Mucosa of gallbladder (tissue), 1 donor: ENCODE data around the gene CLDN6. TPM values are rescaled to one million over a fixed set of nuclear protein-coding genes. Genes with fewer than 3 reads are reported as not detected.
"Not testable (repeated sequence)": the region's sequence is repeated elsewhere in the genome, so short reads cannot be mapped to it uniquely, and the experiment has no call there.

Experiments used
- DNase-seq: peaks from one replicate; pipeline ENCODE4 v3.0.0-alpha.2; 2020; ENCODE audit warnings: low spot score
- total RNA-seq: library from RNA; stranded (reverse); gene quantifications from one replicate; pipeline ENCODE4 v1.2.1, GENCODE V29; 2021
- donor health status: DM: no; HTN: no; CAD: no.

CLDN6 gene, protein sequence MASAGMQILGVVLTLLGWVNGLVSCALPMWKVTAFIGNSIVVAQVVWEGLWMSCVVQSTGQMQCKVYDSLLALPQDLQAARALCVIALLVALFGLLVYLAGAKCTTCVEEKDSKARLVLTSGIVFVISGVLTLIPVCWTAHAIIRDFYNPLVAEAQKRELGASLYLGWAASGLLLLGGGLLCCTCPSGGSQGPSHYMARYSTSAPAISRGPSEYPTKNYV
- 1.1 TPM for total RNA-seq

DNA sequence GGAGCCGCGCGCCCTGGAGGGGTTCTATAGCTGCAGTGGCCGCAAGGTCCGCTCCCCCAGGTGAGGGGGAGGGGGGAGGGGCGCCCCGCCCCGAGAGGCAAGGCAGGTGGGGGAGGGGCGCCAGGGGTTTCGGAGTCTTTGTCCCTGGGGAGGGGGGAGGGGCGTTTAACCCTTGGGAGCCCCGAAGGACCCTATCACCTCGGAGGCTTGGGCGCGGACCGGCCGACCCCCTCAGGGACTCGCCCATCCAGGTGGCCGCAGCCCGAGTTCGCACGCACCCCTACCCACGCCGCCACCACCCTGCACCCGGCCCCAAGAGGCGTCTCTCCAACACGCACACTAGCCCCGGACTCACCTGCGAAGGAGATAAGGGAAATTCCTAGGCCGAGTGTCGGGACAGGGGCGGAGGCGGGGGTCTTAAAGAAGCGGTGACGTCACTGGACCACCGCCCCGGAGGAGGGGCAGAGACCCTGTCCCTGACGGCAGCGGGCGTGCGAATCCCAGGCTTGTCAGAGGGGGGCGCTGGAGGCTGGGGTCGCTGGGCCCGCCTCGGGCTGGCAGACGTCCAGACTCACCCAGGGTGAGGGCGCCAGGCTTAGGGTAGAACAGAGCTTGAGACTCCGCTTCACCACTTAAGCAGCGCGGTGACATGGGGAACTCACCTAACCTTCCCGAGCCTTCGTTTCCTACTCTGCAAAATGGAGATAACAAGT, at the start of gene CLDN6:
Gene CLDN6 (minus strand): TSS at position 390 of the 713 bp plus-strand sequence. CDS start 2,162 bp downstream, outside the sequence.
- DNase-seq: no peak

- DNase-seq: no peak
Measured at GRCh38 chr16:3066440-3066748, 48.4 kb upstream of the CLDN6 start.

GRCh38 chr16:3065742-3066439, 47.9 kb upstream of the CLDN6 start:
- no peak for DNase-seq

DNA sequence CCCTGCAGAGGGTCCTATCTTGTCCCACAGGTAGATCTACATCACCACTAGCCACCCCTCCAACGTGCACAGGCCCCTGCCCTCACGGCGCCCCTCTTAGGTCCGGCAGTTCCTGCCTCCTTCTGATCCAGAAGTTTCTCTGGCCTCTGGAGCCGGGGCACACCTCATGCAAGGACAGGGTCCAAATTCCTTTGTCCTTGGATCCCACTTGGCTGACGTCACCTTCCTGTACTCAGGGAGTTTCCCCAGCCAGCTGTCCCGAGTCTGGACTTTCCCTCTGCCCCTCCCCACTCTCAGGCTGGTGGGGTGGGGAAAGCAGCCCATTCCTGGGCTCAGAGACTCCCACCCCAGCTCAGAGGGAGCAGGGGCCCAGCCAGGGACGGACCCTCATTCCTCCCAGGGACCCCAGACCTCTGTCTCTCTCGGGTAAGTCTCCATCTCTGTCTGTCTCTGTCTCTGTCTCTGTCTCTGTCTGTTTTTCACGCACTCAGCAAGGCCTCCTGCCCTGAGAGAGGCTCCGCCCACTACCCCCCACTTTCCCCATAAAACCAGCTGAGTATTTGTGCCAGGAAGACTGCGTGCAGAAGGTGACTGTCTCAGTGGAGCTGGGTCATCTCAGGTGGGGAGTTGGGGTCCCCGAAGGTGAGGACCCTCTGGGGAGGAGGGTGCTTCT, 47.2 kb upstream of the CLDN6 start, which contains the start of gene IL32:
Gene IL32 (plus strand): TSS at position 572 of the 673 bp plus-strand sequence. CDS start 172 bp downstream, outside the sequence.
- DNase-seq: peak; percentile 89

- no peak for DNase-seq
Measured at GRCh38 chr16:3063625-3064386, 45.8 kb upstream of the CLDN6 start.

DNA sequence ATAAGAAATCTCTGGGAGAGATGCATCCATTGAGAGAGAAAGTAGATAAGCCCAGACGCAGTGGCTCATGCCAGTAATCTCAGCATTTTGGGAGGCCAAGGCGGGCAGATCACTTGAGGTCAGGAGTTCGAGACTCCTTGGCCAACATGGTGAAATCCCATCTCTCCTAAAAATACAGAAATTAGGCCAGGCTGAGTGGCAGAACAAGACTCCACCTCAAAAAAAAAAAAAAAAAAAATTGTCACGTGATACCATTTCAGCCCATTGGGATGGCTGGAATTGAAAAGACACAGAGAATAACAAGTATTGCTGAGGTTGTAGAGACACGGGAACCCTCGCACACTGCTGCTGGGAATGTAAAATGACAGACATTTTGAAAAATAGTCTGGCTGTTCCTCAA, 44.6 kb upstream of the CLDN6 start:
- no peak for DNase-seq

- DNase-seq: no peak
Measured at GRCh38 chr16:3060339-3061127, 42.5 kb upstream of the CLDN6 start.

DNA sequence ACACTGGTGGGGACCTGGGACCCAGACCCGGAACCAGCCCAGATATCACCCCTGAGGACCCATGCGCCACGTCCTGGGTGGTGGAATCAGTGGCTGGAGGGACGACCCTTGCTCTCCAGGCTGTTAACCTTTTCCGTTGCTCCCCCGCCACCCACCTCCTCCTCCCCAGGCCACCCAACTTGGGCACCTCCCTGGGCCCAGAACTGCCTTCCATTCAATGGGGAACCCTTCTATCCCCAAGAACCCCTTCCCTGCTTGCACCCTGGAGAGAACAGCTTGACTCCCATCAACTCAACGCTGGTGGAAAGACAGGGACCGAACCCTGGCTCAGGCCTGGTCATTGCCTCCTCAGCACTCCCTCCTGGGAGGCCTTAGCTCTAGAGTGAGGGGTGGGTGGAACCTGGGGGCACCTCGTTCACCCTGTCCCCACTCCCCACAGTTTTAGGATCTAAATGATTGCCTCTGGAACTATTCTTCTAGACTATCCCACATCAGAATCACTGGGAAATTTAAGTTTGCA, 41.8 kb upstream of the CLDN6 start:
- DNase-seq: no peak

DNA sequence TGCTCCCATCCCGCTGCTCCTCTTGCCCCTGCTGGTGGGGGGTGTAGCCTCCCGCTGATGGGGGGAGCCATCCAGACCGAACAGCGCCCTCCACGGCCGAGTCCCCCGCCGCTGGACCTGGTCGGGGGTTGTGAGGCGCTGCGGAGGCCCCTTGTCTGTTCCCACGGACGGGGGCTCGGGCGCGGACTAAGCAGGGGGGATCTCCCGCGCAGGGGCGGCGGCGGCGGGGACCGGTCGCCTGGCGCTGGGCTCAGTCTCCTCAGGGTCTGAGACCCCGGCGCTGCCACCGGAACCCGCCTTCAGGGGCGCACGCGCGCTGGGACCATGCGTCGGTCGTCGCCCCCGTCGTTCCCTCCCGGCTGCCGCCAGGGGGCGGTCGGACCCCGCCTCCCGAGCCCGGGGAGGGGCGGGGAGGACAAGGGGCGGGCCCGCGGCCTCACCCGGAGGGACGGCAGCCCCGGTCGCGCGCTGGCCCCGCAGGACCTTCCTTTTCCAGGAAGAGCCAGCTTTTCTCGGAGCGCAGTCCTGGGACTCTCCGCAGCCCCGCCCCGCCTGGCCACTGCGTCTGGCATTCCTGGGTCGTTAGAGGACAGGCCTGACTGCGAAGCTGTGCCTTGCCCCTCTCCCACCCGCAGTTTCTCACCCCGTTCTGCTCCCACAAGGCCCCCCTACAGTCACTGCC, 41.2 kb upstream of the CLDN6 start:
- peak; percentile 87 for DNase-seq

- DNase-seq: no peak
Measured at GRCh38 chr16:3058139-3059030, 40.4 kb upstream of the CLDN6 start.

DNA sequence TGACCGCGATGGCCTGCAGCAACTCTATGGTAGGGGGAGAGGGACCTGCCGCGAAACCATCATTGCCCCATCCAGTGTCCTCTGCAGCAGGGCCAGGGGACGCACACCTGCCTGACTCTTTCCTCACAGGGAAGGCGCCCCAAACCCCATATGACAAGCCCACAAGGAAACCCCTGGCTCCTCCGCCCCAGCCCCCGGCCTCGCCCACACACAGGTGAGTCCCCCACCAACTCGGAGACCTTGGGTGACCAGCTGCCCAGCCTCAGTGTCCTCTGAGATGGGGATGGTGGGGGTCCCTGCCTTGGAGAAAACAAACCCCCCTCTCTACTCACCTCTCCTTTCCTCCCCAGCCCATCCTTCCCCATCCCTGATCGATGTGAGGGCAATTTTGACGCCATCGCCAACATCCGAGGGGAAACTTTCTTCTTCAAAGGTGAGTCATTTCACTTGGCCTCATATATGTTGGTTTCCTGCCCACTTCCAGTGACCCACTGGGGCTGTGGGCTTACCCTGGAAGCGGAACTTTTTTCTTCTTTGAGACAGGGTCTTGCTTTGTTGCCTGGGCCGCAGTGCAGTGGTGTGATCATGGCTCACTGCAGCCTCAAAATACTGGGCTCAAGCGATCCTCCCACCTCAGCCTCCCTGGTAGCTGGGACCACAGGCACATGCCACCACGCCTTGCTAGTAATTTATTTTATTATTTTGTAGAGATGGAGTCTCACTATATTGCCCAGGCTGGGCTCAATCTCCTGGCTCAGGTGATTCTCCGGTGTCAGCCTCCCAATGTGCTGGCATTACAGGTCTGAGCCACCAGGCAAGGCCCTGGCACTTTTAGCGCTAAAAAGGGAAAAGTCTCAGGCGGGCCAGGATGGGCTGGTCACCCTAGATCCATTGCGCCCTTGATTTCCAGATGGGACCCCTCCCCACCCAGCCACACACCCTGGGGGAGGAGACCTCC, 39.5 kb upstream of the CLDN6 start:
- no peak for DNase-seq

DNA sequence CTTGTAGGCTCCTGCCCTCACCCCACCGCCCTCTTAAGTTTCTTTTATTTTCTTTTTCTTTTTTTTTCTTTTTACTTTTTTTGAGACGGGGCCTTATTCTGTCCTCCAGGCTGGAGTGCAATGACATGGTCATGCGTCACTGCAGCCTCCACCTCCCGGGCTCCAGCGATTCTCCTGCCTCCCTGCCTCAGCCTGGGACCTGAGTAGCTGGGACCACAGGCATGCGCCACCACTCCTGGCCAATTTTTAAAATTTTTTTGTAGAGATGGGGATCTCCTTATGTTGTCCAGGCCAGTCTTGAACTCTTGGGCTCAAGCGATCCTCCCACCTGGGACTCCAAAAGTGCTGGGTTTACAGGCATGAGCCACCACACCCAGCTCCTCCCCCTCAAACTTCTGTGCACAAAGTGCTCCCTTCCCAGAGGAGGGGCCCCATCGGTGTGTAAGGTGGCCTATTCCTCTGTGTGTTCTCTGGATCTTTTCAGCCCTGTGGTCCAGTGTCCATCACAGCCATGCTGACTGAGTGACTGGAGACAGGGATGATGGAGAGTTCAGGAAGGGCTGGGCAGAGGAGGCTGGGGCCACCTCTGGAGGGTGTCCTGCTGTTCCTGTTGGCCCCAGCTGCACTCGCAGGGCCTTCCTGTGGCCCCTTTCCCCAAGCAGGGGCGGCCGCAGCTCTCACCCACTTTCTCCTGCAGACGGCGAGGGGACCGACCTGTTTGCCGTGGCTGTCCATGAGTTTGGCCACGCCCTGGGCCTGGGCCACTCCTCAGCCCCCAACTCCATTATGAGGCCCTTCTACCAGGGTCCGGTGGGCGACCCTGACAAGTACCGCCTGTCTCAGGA, 38.6 kb upstream of the CLDN6 start:
- DNase-seq: no peak

GRCh38 chr16:3055734-3056115, 37.7 kb upstream of the CLDN6 start:
- not testable (repeated sequence) for DNase-seq

DNA sequence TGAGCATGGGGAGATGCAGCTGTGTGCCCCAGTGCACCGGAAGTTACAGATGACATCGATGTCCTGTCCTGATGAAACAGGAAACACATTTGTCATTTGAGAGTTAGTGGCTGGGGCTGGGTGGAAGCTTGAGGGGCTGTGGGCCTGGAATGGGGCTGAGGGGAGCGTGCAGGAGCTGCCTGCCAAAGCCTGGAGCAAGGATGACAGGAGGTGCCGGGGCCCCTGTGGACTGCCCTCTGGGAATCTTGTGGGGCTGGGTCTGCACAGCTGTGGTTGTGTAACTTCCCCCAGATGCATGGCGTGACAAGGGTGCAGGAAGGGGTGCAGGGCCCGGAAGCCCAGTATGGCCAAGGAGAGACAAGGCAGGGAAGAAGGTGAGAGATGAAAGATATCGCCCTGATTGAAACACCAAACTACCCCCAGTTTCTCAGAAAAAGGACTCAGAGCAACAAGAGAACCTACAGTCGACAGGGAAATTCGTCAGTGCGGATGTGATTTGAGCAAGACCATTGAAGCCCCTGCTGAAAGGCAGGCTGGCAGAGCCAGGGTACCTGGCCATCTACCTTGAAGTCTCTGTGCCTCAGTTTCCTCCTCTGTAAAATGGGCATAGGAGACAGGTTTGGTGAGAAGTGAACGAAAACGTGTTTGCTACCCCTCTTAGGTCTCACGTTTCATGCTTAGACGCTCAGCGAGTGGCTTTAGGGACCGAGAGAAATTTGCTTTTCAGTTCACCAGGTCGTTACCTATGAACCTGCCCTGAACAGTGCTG, 37.2 kb upstream of the CLDN6 start:
- no peak for DNase-seq

DNA sequence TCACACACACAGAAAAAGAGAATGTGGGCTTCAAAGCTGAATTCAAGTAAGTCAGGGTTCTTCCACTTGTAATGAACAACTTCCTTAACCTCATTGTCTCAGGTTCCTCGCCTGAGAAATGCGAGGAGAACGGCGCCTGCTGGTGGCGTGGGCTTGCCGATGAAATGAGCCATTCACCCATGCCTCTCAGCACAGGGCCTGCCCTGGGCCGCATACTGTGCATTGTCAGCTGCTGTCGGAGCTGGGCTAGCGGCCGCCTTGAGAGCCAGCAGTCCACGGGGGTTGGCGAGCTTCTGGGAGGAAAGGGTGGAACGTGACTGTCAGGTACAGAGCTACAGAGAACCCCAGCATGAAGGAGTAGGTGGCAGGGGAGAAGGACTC, 35.3 kb upstream of the CLDN6 start:
- not testable (repeated sequence) for DNase-seq
